ENCODE results near the gene LIPC.

- TF ChIP-seq MXI1 (IDR thresholded peaks at IDR 0.05; ENCODE audit: low read depth, low read length) (no peak), CTCF (IDR thresholded peaks at IDR 0.05) (no peak), EP300 (IDR thresholded peaks at IDR 0.05; ENCODE audit: borderline replicate concordance in 1 of 2, low read depth in 1 of 2, low read length in 1 of 2) (no peak), RAD21 (IDR thresholded peaks at IDR 0.05; ENCODE audit: low read length) (no peak), MEF2A (IDR thresholded peaks at IDR 0.05; ENCODE audit: borderline replicate concordance, low read depth) (no peak), FOSL2 (IDR thresholded peaks at IDR 0.05; ENCODE audit: borderline replicate concordance, low read depth) (no peak), EZH2phosphoT487 (IDR thresholded peaks at IDR 0.05; ENCODE audit: borderline replicate concordance, low read depth) (no peak), POLR2AphosphoS5 (IDR thresholded peaks at IDR 0.05; ENCODE audit: low read depth, low read length) (no peak), TCF12 (IDR thresholded peaks at IDR 0.05) (no peak), GATA2 (CRISPR knock-in tag; IDR thresholded peaks at IDR 0.05) (no peak), RFX5 (IDR thresholded peaks at IDR 0.05; ENCODE audit: low read length) (no peak), REST (IDR thresholded peaks at IDR 0.05; ENCODE audit: low read depth, low read length) (no peak), ZBTB33 (IDR thresholded peaks at IDR 0.05; ENCODE audit: borderline replicate concordance, low read depth) (no peak), FOXM1 (IDR thresholded peaks at IDR 0.05; ENCODE audit: low read depth) (no peak)
Measured at GRCh38 chr15:58471348-58471747, 39.6 kb downstream of the LIPC start.
